ENCODE measurements around the gene SPDYE4. TPM values are rescaled to one million over a fixed set of nuclear protein-coding genes. Genes with fewer than 3 reads are reported as not detected.
A peak's percentile ranks its signal among the peaks of the same experiment; 100 is the strongest.

SPDYE4 gene
- total and polyA plus RNA-seq, 8 donors = 0.47 to 0.67 (median 0.56) TPM; not detected in 5

- no peaks in the 10 kb centered on the region for H3K36me3 ChIP-seq
- no peaks in the 10 kb centered on the region for H3K9me3 ChIP-seq
- peaks cover 0 to 11% of the 10 kb centered on the region in 2 donors for H3K27me3 ChIP-seq
- DNase-seq = peak; percentile 73 to 94 (median 80)
- ATAC-seq = peak; percentile 88
- intact Hi-C loops (cut with DNase I) = loop anchor here in 1 of 2 donors (10.0 kb wide), 2 partner anchors 181 to 331 kb away; no protein-coding TSS in a partner anchor
- peak overlapping the region; percentile 50 to 66 for H3K4me3 ChIP-seq
- peaks cover 3 to 18% of the 10 kb centered on the region in 2 donors for H3K4me1 ChIP-seq
- H3K27ac ChIP-seq = peak overlapping the region; percentile 17 to 78
- TF ChIP-seq CTCF (IDR thresholded peaks at IDR 0.05) = peak; percentile 95 to 96
Measured at GRCh38 chr17:8745586-8746500, 12.5 kb downstream of the SPDYE4 start.

GRCh38 chr17:8744086-8744785 is 14.1 kb downstream of the SPDYE4 start:
- H3K9me3 ChIP-seq = no peaks in the 10 kb centered on the region
- peaks cover 3 to 26% of the 10 kb centered on the region in 2 donors for H3K4me1 ChIP-seq
- no peak overlapping the region for H3K27ac ChIP-seq
- TF ChIP-seq CTCF (IDR thresholded peaks at IDR 0.05) = no peak
- H3K36me3 ChIP-seq = no peaks in the 10 kb centered on the region
- peaks cover 0 to 16% of the 10 kb centered on the region in 2 donors for H3K27me3 ChIP-seq
- no peak for DNase-seq
- intact Hi-C loops (cut with DNase I) = loop anchor here in 1 of 2 donors (10.0 kb wide), 2 partner anchors 179 to 329 kb away; no protein-coding TSS in a partner anchor
- no peak overlapping the region for H3K4me3 ChIP-seq
- no peak for ATAC-seq

GRCh38 chr17:8742819-8743218 is 15.5 kb downstream of the SPDYE4 start:
- DNase-seq = peak in 1 of 4 donors; percentile 56
- Histone ChIP-seq H3K27me3 (peaks cover 0 to 22% of the 10 kb centered on the region in 2 donors), H3K4me1 (peaks cover 3 to 26% of the 10 kb centered on the region in 2 donors), H3K4me3 (no peak overlapping the region), H3K27ac (no peak overlapping the region), H3K9me3 (no peaks in the 10 kb centered on the region), H3K36me3 (no peaks in the 10 kb centered on the region)
- ATAC-seq = peak; percentile 72
- TF ChIP-seq CTCF (IDR thresholded peaks at IDR 0.05) = no peak
- intact Hi-C loops (cut with DNase I) = loop anchor here in 1 of 2 donors (10.0 kb wide), 2 partner anchors 178 to 328 kb away; no protein-coding TSS in a partner anchor

GRCh38 chr17:8742274-8742673 is 16.1 kb downstream of the SPDYE4 start:
- Histone ChIP-seq H3K9me3 (no peaks in the 10 kb centered on the region), H3K27me3 (peaks cover 0 to 24% of the 10 kb centered on the region in 2 donors), H3K36me3 (no peaks in the 10 kb centered on the region), H3K27ac (no peak overlapping the region), H3K4me3 (no peak overlapping the region), H3K4me1 (peaks cover 3 to 26% of the 10 kb centered on the region in 2 donors)
- DNase-seq = no peak
- no peak for TF ChIP-seq CTCF (IDR thresholded peaks at IDR 0.05)
- intact Hi-C loops (cut with DNase I) = loop anchor here in 1 of 2 donors (10.0 kb wide), 2 partner anchors 177 to 327 kb away; no protein-coding TSS in a partner anchor
- ATAC-seq = no peak
